GM18951 (cell line): ENCODE results near the gene NFAM1.

ENCODE experiments used
- POLR2A ChIP-seq: IDR thresholded peaks from 4 replicates; pipeline ENCODE4 v1.6.1; 2011; ENCODE audit warnings: mild to moderate bottlenecking; ENCODE audit not compliant: insufficient read length, insufficient read depth; ENCODE audit errors: extremely low read depth
- in situ Hi-C: fragments of 300-500 bp; cut with MboI; formaldehyde crosslinking; loops from one replicate; pipeline ENCODE4 v1.12.0; 2022; ENCODE audit warnings: low sequenced_read_pairs, mixed read lengths, inconsistent platforms; ENCODE audit not compliant: unreplicated experiment

The NFAM1 gene

DNA sequence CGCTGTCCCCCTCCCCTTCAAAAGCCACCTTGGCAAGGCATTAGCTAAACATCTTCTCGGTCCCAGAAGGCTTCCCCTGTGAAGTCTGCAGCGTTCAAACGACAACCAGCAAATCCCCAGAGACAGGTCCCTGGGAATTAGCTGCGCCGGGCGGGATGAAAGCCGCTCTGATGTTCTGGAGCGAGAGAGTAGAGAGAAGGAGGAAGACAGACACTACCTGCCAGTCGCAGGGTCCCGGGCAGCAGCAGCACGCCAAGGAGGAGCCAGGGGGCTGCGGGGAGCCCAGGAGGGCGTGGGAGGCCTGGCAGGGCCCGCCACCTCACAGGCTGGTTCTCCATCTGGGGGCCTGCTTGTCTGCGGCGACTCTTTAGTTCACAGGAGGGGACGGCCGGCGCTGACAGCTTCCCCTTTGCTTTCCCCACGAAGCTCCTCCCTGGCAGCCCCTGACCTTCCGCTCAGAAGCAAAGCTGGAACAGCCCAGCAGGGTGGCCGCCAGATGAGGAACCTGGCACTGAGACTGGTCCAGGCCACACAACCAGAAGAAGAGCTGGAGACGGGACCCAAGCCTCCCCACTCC lies at the start of gene NFAM1:
TSS of gene NFAM1 (minus strand) at position 384 of the 577 bp plus-strand sequence. CDS start at position 338, 46 bp downstream.
- no peak for TF ChIP-seq POLR2A
- in situ Hi-C loops: loop anchor here (10.0 kb wide), 2 partner anchors 257 to 467 kb away; partner anchors contain the start of gene SEPTIN3

DNA sequence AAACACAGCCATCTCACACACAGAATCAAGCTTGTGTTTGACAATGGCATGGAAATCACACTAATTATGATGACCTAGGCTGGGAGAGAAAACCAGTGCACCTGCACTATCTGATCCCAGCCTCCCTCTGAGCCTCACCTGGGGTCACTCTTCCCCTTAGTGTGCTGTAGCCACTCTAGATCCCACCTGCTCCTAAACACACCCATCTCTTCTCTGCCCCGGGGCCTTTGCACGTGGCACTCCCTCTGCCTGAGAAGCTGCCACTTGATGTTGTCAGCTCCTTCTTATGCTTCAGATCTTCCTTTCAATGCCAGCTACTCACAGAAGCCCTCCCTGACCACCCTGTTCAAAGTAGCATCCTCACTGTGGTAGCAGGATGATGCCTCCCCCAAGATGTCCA lies 42.9 kb upstream of the NFAM1 start:
- in situ Hi-C loops: no loop called here

GRCh38 chr22:42473484-42474193 lies 41.4 kb upstream of the NFAM1 start:
- TF ChIP-seq POLR2A: no peak
- in situ Hi-C loops: no loop called here

More for the DNA sequence above, 42.9 kb upstream of the NFAM1 start:
- TF ChIP-seq POLR2A: no peak

- in situ Hi-C loops: no loop called here
- TF ChIP-seq POLR2A: no peak
These were observed 40.5 kb upstream of the NFAM1 start for GRCh38 chr22:42472671-42473070.

GRCh38 chr22:42471441-42471840 lies 39.2 kb upstream of the NFAM1 start:
- TF ChIP-seq POLR2A: no peak

DNA sequence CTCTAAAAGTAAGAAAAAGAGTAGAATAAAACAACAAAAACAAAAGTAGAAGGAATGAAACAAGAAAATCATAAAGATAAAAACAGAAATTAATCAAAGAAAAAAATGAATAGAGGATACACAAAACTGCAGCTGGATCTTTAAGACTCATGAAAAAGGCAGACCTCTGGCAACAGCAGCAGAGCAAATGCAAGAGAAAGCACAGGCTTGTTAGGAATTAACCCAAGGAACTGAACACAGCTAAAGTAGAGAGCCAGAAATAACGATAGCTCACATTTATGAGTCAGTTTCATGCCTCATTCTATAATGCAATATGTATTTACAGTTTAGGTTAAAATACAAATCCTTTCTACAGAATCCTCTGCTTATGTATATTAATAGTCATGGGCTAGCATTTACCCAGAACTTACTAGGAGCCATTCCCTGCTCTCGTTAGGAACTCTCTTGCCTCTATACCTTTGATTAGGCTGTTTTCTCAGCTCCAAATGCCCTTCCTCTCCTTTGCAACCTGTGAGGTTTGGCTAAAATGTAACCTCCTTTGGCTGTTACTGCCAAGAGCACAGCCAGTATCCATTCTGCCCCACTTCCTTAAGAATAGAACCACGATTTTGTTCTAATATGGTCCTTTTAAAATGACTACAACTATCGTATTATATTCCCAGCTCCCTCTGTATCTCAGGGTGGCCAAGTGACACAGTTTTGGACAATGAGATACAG lies 38.3 kb upstream of the NFAM1 start:
- TF ChIP-seq POLR2A: no peak
- in situ Hi-C loops: no loop called here

More at GRCh38 chr22:42471441-42471840, 39.2 kb upstream of the NFAM1 start:
- in situ Hi-C loops: no loop called here

GRCh38 chr22:42468841-42469240 lies 36.6 kb upstream of the NFAM1 start:
- in situ Hi-C loops: no loop called here
- TF ChIP-seq POLR2A: no peak

GRCh38 chr22:42462016-42462415 lies 29.8 kb upstream of the NFAM1 start:
- TF ChIP-seq POLR2A: no peak
- in situ Hi-C loops: no loop called here

GRCh38 chr22:42461511-42461910 lies 29.3 kb upstream of the NFAM1 start:
- in situ Hi-C loops: no loop called here
- no peak for TF ChIP-seq POLR2A

DNA sequence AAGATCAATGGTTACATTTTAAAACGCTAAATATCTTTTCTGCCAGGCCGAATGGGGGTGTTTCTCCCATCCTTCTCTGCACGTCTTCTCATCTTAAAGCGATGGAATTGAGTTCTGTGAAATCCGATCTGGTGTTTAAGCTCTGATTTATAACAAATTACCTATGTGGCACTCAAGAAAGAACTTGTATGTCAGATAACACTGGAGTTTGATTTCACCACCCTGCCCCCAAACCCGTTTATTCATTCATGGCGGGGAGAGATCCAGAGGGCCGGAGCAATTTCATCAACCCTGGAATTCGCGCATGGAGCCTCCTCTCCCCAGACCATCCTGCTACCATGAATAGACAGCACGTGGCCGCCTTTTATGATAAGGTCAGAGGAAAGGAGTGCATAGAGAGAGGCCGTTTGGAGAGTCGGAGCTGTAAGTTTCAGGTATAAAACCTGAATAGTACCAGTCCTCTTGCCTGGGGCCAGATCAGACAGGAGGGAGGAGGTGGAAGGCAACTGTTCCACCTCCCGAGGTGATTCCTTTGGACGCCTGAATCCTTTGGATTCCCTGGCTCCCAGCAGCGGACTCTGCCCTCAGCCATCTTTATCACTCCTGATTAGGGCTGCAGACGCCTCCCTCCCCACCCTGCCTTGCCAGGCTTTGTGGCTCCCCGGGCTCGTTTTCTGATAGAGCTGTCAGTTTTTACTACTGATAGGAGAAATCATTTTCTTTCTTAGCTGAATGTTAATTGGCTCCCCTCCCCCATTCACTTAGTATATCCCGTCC lies 27.3 kb upstream of the NFAM1 start:
- in situ Hi-C loops: no loop called here

GRCh38 chr22:42452916-42453315 lies 20.7 kb upstream of the NFAM1 start:
- no peak for TF ChIP-seq POLR2A
- in situ Hi-C loops: no loop called here

More for the DNA sequence above, 27.3 kb upstream of the NFAM1 start:
- no peak for TF ChIP-seq POLR2A

DNA sequence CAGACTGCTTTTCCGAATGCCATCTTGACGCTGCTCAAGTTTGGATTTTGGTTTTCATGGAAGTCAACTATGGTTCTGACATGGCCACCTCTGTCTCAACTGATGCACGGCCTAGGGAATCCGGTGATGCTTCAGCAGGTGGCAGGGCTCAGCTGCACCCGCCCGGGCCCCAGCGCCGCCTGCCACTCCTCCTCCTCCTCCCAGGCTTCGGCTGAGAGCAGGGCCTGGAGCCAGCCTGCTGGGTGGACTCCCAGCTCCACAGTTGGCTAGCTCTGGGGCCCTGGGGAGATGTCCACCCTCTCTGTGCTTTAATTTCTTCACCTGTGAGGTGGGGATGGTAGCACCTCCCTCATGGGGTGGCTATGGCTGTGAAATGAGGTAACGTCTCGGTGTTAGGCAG lies 20.3 kb upstream of the NFAM1 start:
- in situ Hi-C loops: no loop called here
- TF ChIP-seq POLR2A: no peak
